Caco-2 (cell line): ENCODE data around the gene ZSWIM9. TPM values are rescaled to one million over a fixed set of nuclear protein-coding genes. Genes with fewer than 3 reads are reported as not detected.

Source experiments
- BruUV-seq: library from RNA; stranded (reverse); fragments of 400-500 nt; replicated peaks from 2 replicates; lab custom pipeline; 2021; lab: Mats Ljungman, UMichigan
- CTCF ChIA-PET: fragments of 300-600 bp; sonication (Branson Sonifier 250); formaldehyde crosslinking; loops from one replicate; lab custom pipeline; 2022; ENCODE audit warnings: antibody characterized with exemption; lab: Charles Lee
- POLR2A ChIA-PET: fragments of 300-600 bp; sonication (Branson Sonifier 250); formaldehyde crosslinking; loops from one replicate; lab custom pipeline; 2022; ENCODE audit warnings: antibody characterized with exemption; lab: Charles Lee
- DNase-seq, 2 experiments: peaks; one replicate each; pipeline versions ENCODE4 v3.0.0 to v3.0.0-alpha.2; 2020 to 2022
- H3K27me3 ChIP-seq: replicated peaks from 2 replicates; pipeline ENCODE4 v1.6.0; 2011; ENCODE audit warnings: low read length; ENCODE audit not compliant: control insufficient read depth, insufficient read depth
- H3K36me3 ChIP-seq: 2 replicates; pipeline ENCODE4 v1.5.1; 2011; ENCODE audit warnings: low read length; ENCODE audit not compliant: control insufficient read depth, insufficient read depth
- H3K4me1 ChIP-seq: fragments of 250-450 bp; sonication (Bioruptor Pico); 2 replicates; pipeline ENCODE4 v1.5.1; 2020; ENCODE audit warnings: mild to moderate bottlenecking
- H3K4me3 ChIP-seq: 2 replicates; pipeline ENCODE4 v1.5.1; 2011; ENCODE audit warnings: low read depth, mild to moderate bottlenecking, control low read depth, low read length
- H3K9me3 ChIP-seq: fragments of 250-450 bp; sonication (Bioruptor Pico); 2 replicates; pipeline ENCODE4 v1.5.1; 2020; ENCODE audit warnings: mild to moderate bottlenecking, moderate library complexity
- H3K27ac Mint-ChIP-seq: one replicate; pipeline ENCODE4 v1.8.0; 2022; ENCODE audit warnings: mixed read lengths; ENCODE audit not compliant: unreplicated experiment
- H3K27me3 Mint-ChIP-seq: one replicate; pipeline ENCODE4 v1.8.0; 2022; ENCODE audit warnings: mixed read lengths; ENCODE audit not compliant: insufficient read depth, unreplicated experiment
- H3K36me3 Mint-ChIP-seq: one replicate; pipeline ENCODE4 v1.8.0; 2022; ENCODE audit warnings: mild to moderate bottlenecking, mixed read lengths; ENCODE audit not compliant: insufficient read depth, unreplicated experiment
- H3K4me1 Mint-ChIP-seq: one replicate; pipeline ENCODE4 v1.8.0; 2022; ENCODE audit warnings: low read depth, mixed read lengths; ENCODE audit not compliant: unreplicated experiment
- H3K4me3 Mint-ChIP-seq: one replicate; pipeline ENCODE4 v1.8.0; 2022; ENCODE audit warnings: mild to moderate bottlenecking, moderate library complexity, mixed read lengths; ENCODE audit not compliant: unreplicated experiment
- H3K9me3 Mint-ChIP-seq: one replicate; pipeline ENCODE4 v1.8.0; 2022; ENCODE audit warnings: mixed read lengths; ENCODE audit not compliant: unreplicated experiment
- CTCF ChIP-seq, 2 experiments: fragments of 200-600 bp in 1 of 2; IDR thresholded peaks; 1 replicate in 1 of 2; 2 replicates in 1 of 2; pipeline versions ENCODE4 v1.5.1 to v1.8.0; 2011 to 2022; ENCODE audit warnings: antibody characterized with exemption in 1 of 2, control low read depth in 1 of 2, inconsistent platforms in 1 of 2, low read depth in 1 of 2, low read length in 1 of 2, mild to moderate bottlenecking in 1 of 2, moderate library complexity in 1 of 2; ENCODE audit not compliant: insufficient read depth in 1 of 2, severe bottlenecking in 1 of 2, unreplicated experiment in 1 of 2
- intact Hi-C: fragments of 100-400 bp; cut with micrococcal nuclease; formaldehyde crosslinking; loops from one replicate; pipeline ENCODE4 v1.10.0; 2022; ENCODE audit not compliant: unreplicated experiment
- total RNA-seq: library from RNA; stranded (reverse); gene quantifications from 2 replicates; pipeline ENCODE4 v1.2.3, GENCODE V29; 2022

The ZSWIM9 gene
- total RNA-seq, 1 experiment from 2014 or later, result 4.9 TPM

GRCh38 chr19:48203794-48204628 is 33.5 kb downstream of the ZSWIM9 start:
- Histone ChIP-seq H3K9me3 (no peaks in the 10 kb centered on the region), H3K4me1 (no peaks in the 10 kb centered on the region), H3K4me3 (peak overlapping the region; percentile 67), H3K36me3 (no peaks in the 10 kb centered on the region; the same call in 1 of the 2 replicates), H3K27me3 (no peaks in the 10 kb centered on the region)
- peaks cover 6% of the 10 kb centered on the region for H3K36me3 Mint-ChIP-seq
- no peaks in the 10 kb centered on the region for H3K9me3 Mint-ChIP-seq
- CTCF ChIA-PET, result interaction anchor here (0.5 to 3.4 kb wide), 23 partner anchors 8 to 1536 kb away, joined by 3 to 45 read pairs (median 4); partner anchors contain the start of genes CARD8, KDELR1, PLA2G4C and TMEM143
- BruUV-seq, result no TSS peak
- no peak for TF ChIP-seq CTCF (IDR thresholded peaks at IDR 0.05; ENCODE audit: insufficient read depth in 1 of 2, low read depth in 1 of 2, low read length in 1 of 2, severe bottlenecking in 1 of 2, unreplicated experiment in 1 of 2)
- intact Hi-C loops, result loop anchor here (1.0 kb wide), 3 partner anchors 14 to 51 kb away; partner anchors contain the start of gene CARD8
- POLR2A ChIA-PET, result interaction anchor here (0.5 to 1.9 kb wide), 15 partner anchors 8 to 415 kb away, joined by 3 to 32 read pairs (median 5); partner anchors contain the start of genes CARD8, LIG1, PLA2G4C and SYNGR4
- no peak overlapping the region for H3K27ac Mint-ChIP-seq
- peak; percentile 97 to 98 for DNase-seq
- no peak overlapping the region for H3K4me3 Mint-ChIP-seq
- H3K27me3 Mint-ChIP-seq, result no peaks in the 10 kb centered on the region
- no peaks in the 10 kb centered on the region for H3K4me1 Mint-ChIP-seq

- H3K9me3 Mint-ChIP-seq, result no peaks in the 10 kb centered on the region
- no peaks in the 10 kb centered on the region for H3K27me3 Mint-ChIP-seq
- POLR2A ChIA-PET, result no interaction called here
- TF ChIP-seq CTCF (IDR thresholded peaks at IDR 0.05; ENCODE audit: insufficient read depth in 1 of 2, low read depth in 1 of 2, low read length in 1 of 2, severe bottlenecking in 1 of 2, unreplicated experiment in 1 of 2), result no peak
- Histone ChIP-seq H3K4me1 (no peaks in the 10 kb centered on the region), H3K27me3 (no peaks in the 10 kb centered on the region), H3K9me3 (no peaks in the 10 kb centered on the region), H3K4me3 (no peak overlapping the region), H3K36me3 (no peaks in the 10 kb centered on the region; the same call in 1 of the 2 replicates)
- intact Hi-C loops, result no loop called here
- no peak for DNase-seq
- CTCF ChIA-PET, result no interaction called here
- H3K4me3 Mint-ChIP-seq, result no peak overlapping the region
- BruUV-seq, result no TSS peak
- H3K27ac Mint-ChIP-seq, result no peak overlapping the region
- H3K36me3 Mint-ChIP-seq, result peaks cover 6% of the 10 kb centered on the region
- no peaks in the 10 kb centered on the region for H3K4me1 Mint-ChIP-seq
These were observed 36.1 kb downstream of the ZSWIM9 start for GRCh38 chr19:48206397-48207093.

- CTCF ChIA-PET, result no interaction called here
- Mint-ChIP-seq H3K27me3 (no peaks in the 10 kb centered on the region), H3K27ac (no peak overlapping the region), H3K36me3 (peaks cover 6% of the 10 kb centered on the region), H3K4me1 (no peaks in the 10 kb centered on the region), H3K9me3 (no peaks in the 10 kb centered on the region), H3K4me3 (no peak overlapping the region)
- intact Hi-C loops, result no loop called here
- DNase-seq, result no peak
- H3K4me1 ChIP-seq, result no peaks in the 10 kb centered on the region
- H3K36me3 ChIP-seq, result no peaks in the 10 kb centered on the region; the same call in 1 of the 2 replicates
- no TSS peak for BruUV-seq
- H3K27me3 ChIP-seq, result no peaks in the 10 kb centered on the region
- no peak for TF ChIP-seq CTCF (IDR thresholded peaks at IDR 0.05; ENCODE audit: insufficient read depth in 1 of 2, low read depth in 1 of 2, low read length in 1 of 2, severe bottlenecking in 1 of 2, unreplicated experiment in 1 of 2)
- POLR2A ChIA-PET, result no interaction called here
- no peak overlapping the region for H3K4me3 ChIP-seq
- H3K9me3 ChIP-seq, result no peaks in the 10 kb centered on the region
These were observed 39.5 kb downstream of the ZSWIM9 start for GRCh38 chr19:48210005-48210404.
